Ovary (tissue), 9 donors: ENCODE results near the gene ENGASE. TPM values are rescaled to one million over a fixed set of nuclear protein-coding genes. Genes with fewer than 3 reads are reported as not detected.

Experiments used
- DNase-seq, 5 donors: peaks; one replicate each; pipeline ENCODE4 v3.0.0-alpha.2; 2019 to 2020
- H3K27ac ChIP-seq, 2 donors: fragments of 200-600 bp; one replicate each; pipeline versions ENCODE4 v1.5.1 to v1.8.0; 2019 to 2022
- H3K27me3 ChIP-seq: fragments of 200-600 bp; one replicate; pipeline ENCODE4 v1.8.0; 2022
- H3K36me3 ChIP-seq: fragments of 200-600 bp; sonication (generic); one replicate; pipeline ENCODE4 v1.5.1; 2019
- H3K4me1 ChIP-seq: one replicate; pipeline ENCODE4 v1.8.1; 2013; ENCODE audit warnings: mild to moderate bottlenecking, moderate library complexity; ENCODE audit not compliant: insufficient read depth
- H3K4me3 ChIP-seq: fragments of 200-600 bp; sonication (generic); one replicate; pipeline ENCODE4 v1.5.1; 2017
- H3K9me3 ChIP-seq, 2 donors: fragments of 200-600 bp in 1 of 2; sonication (generic) in 1 of 2; one replicate each; pipeline versions ENCODE4 v1.5.1 to v1.8.1; 2013 to 2019; ENCODE audit warnings: mild to moderate bottlenecking in 1 of 2, moderate library complexity in 1 of 2
- CTCF ChIP-seq, 3 donors: fragments of 450-650 bp in 2 of 3; fragments of 200-600 bp in 1 of 3; IDR thresholded peaks; one replicate each; pipeline versions ENCODE4 v1.5.1 to v1.8.0; 2016 to 2022; ENCODE audit warnings: antibody characterized with exemption in 3 of 3, mild to moderate bottlenecking in 1 of 3
- EP300 ChIP-seq: sonication (generic); formaldehyde crosslinking; IDR thresholded peaks from one replicate; pipeline ENCODE4 v1.6.1; 2017; ENCODE audit warnings: antibody characterized with exemption
- POLR2A ChIP-seq: fragments of 450-650 bp; IDR thresholded peaks from one replicate; pipeline ENCODE4 v1.6.1; 2017; ENCODE audit warnings: antibody characterized with exemption, mild to moderate bottlenecking, moderate library complexity
- WGBS, 3 donors: extraction: QIAGEN DNeasy Blood & Tissue Kit in 1 of 3; methylation state at CpG; one replicate each; pipeline versions ENCODE4 v1.1.5 to v1.1.7; 2013 to 2017; 5-methylcytosine and 5-hydroxymethylcytosine counted together
- intact Hi-C, 4 donors: fragments of 100-400 bp; cut with DNase I; formaldehyde crosslinking; loops; one replicate each; pipeline versions ENCODE4 v1.11.0 to v1.15.1; 2022 to 2023
- polyA plus RNA-seq, 2 donors: library from polyadenylated mRNA; stranded (reverse); fragments of 200-250 nt in 1 of 2; fragments of 350-450 nt in 1 of 2; fragmentation: Illumina TruSeq in 1 of 2; extraction: RNeasy Lipid Tissue Mini Kit (QIAGEN cat#74804) in 1 of 2; gene quantifications; one replicate each; pipeline ENCODE4 v1.2.3, GENCODE V29; 2013 to 2014
- total RNA-seq, 7 donors: library from RNA; depleted of rRNA in 2 of 7; stranded (reverse); fragments of >200 nt in 2 of 7; fragmentation: NEBNext Ultra II Directional in 3 of 7; extraction: Animal tissue kit (Norgen Biotek cat#: 25700) in 3 of 7; gene quantifications; one replicate each; pipeline versions ENCODE4 v1.1.0 to v1.2.4, GENCODE V29; 2016 to 2023
- donor health status: DM: no; HTN: no; CAD: no; lungs with moderate emphysema.
- donor health status: DM: no; HTN: no; CAD: no.
- donor health status: Bipolar disorder and iron deficiency.
- donor health status: DM: yes; HTN: yes; CAD: no.
- donor health status: DM: no; HTN: no; CAD: no.
- donor health status: DM: yes; HTN: yes; CAD: no.

ENGASE gene
- total and polyA plus RNA-seq, 9 donors, result 6.0 to 61.5 (median 39.7) TPM

- H3K4me1 ChIP-seq, result no peaks in the 10 kb centered on the region
- no peak for DNase-seq
- no peaks in the 10 kb centered on the region for H3K27me3 ChIP-seq
- no peaks in the 10 kb centered on the region for H3K9me3 ChIP-seq
- TF ChIP-seq CTCF (IDR thresholded peaks at IDR 0.05) (no peak), POLR2A (no peak), EP300 (no peak)
- no peaks in the 10 kb centered on the region for H3K36me3 ChIP-seq
- H3K27ac ChIP-seq, result no peak overlapping the region
- whole genome bisulfite sequencing, 3 donors, result 38 to 51% (median 47%) methylated on average over 24 of the region's 24 CpGs
- intact Hi-C loops, result no loop called here
- no peak overlapping the region for H3K4me3 ChIP-seq
These were observed 61.2 kb downstream of the ENGASE start for GRCh38 chr17:79135628-79136405.

Other genes starting within 250 kb of the ENGASE start
- gene USP36, start 234.0 kb upstream of the ENGASE start, total RNA-seq, result 100 to 1,000 TPM in 2 of 7 donors, 10 to 100 TPM in 5; 56.0 to 127 (median 69.2) TPM
- gene USP36, start 234.0 kb upstream of the ENGASE start, polyA plus RNA-seq, result 10 to 100 TPM; 38.7 to 59.1 TPM
- gene CEP295NL, start 171.6 kb upstream of the ENGASE start, total RNA-seq, result 1 to 10 TPM; 1.7 to 8.0 (median 4.5) TPM
- gene CEP295NL, start 171.6 kb upstream of the ENGASE start, polyA plus RNA-seq, result 1 to 10 TPM in 1 of 2 donors, under 1 TPM in 1; 0.25 to 1.0 TPM
- gene TIMP2, start 149.4 kb upstream of the ENGASE start, total RNA-seq, result 100 to 1,000 TPM; 221 to 854 (median 693) TPM
- gene TIMP2, start 149.4 kb upstream of the ENGASE start, polyA plus RNA-seq, result 1,000 to 10,000 TPM in 1 of 2 donors, 100 to 1,000 TPM in 1; 542 to 1,422 TPM
- 100 to 1,000 TPM; 191 to 584 (median 250) TPM for gene LGALS3BP, start 94.9 kb upstream of the ENGASE start, total RNA-seq
- 100 to 1,000 TPM; 214 to 251 TPM for gene LGALS3BP, start 94.9 kb upstream of the ENGASE start, polyA plus RNA-seq
- 10 to 100 TPM; 20.4 to 48.8 (median 34.3) TPM for gene CANT1, start 65.1 kb upstream of the ENGASE start, total RNA-seq
- 10 to 100 TPM; 18.6 to 33.8 TPM for gene CANT1, start 65.1 kb upstream of the ENGASE start, polyA plus RNA-seq
- gene C1QTNF1, start 50.7 kb upstream of the ENGASE start, total RNA-seq, result 10 to 100 TPM; 41.1 to 85.9 (median 53.5) TPM
- 10 to 100 TPM; 17.9 to 69.4 TPM for gene C1QTNF1, start 50.7 kb upstream of the ENGASE start, polyA plus RNA-seq